Sigmoid colon (tissue), 7 donors: ENCODE measurements around the gene ARVCF. TPM values are rescaled to one million over a fixed set of nuclear protein-coding genes. Genes with fewer than 3 reads are reported as not detected.
A peak's percentile ranks its signal among the peaks of the same experiment; 100 is the strongest.

ENCODE experiments used
- DNase-seq: peaks from one replicate; pipeline ENCODE4 v3.0.0-alpha.2; 2019
- H3K27ac ChIP-seq, 4 donors: fragments of 200-600 bp; sonication (generic); one replicate each; pipeline ENCODE4 v1.5.1; 2016 to 2019; ENCODE audit warnings: mild to moderate bottlenecking in 1 of 4
- H3K27me3 ChIP-seq, 3 donors: fragments of 200-600 bp; sonication (generic); one replicate each; pipeline ENCODE4 v1.5.1; 2019; ENCODE audit warnings: mild to moderate bottlenecking in 1 of 3
- H3K36me3 ChIP-seq, 4 donors: fragments of 200-600 bp; sonication (generic); one replicate each; pipeline ENCODE4 v1.5.1; 2016 to 2019
- H3K4me1 ChIP-seq, 4 donors: fragments of 200-600 bp; sonication (generic); one replicate each; pipeline ENCODE4 v1.5.1; 2017 to 2019
- H3K4me3 ChIP-seq, 4 donors: fragments of 200-600 bp; sonication (generic); one replicate each; pipeline ENCODE4 v1.5.1; 2017 to 2019; ENCODE audit warnings: mild to moderate bottlenecking in 2 of 4, moderate library complexity in 1 of 4
- H3K9me3 ChIP-seq, 4 donors: fragments of 200-600 bp in 3 of 4; sonication (generic) in 3 of 4; one replicate each; pipeline versions ENCODE4 v1.5.1 to v1.6.1; 2013 to 2019
- CTCF ChIP-seq, 4 experiments: fragments of 450-650 bp in 3 of 4; fragments of 200-600 bp in 1 of 4; IDR thresholded peaks; one replicate each; pipeline ENCODE4 v1.5.1; 2016 to 2019; ENCODE audit warnings: antibody characterized with exemption in 4 of 4, mild to moderate bottlenecking in 3 of 4, moderate library complexity in 2 of 4
- EP300 ChIP-seq, 4 donors: sonication (generic); formaldehyde crosslinking; IDR thresholded peaks; one replicate each; pipeline ENCODE4 v1.6.1; 2017; ENCODE audit warnings: antibody characterized with exemption in 4 of 4
- POLR2A ChIP-seq, 2 donors: fragments of 450-650 bp; IDR thresholded peaks; one replicate each; pipeline ENCODE4 v1.6.1; 2016; ENCODE audit warnings: antibody characterized with exemption in 2 of 2, mild to moderate bottlenecking in 2 of 2, moderate library complexity in 2 of 2
- POLR2AphosphoS5 ChIP-seq, 4 donors: sonication (generic); formaldehyde crosslinking; IDR thresholded peaks; one replicate each; pipeline ENCODE4 v1.6.1; 2017; ENCODE audit warnings: antibody characterized with exemption in 4 of 4
- WGBS, 2 donors: extraction: QIAGEN DNeasy Blood & Tissue Kit; methylation state at CpG; one replicate each; pipeline ENCODE4 v1.1.7; 2013; 5-methylcytosine and 5-hydroxymethylcytosine counted together
- intact Hi-C: fragments of 100-400 bp; cut with DNase I; formaldehyde crosslinking; loops from one replicate; pipeline ENCODE4 v1.15.1; 2023
- polyA plus RNA-seq, 3 donors: library from polyadenylated mRNA; stranded (reverse); fragments of 200-250 nt; gene quantifications; one replicate each; pipeline ENCODE4 v1.2.3, GENCODE V29; 2013
- total RNA-seq, 4 donors: library from RNA; depleted of rRNA; stranded (reverse); fragments of >200 nt; gene quantifications; one replicate each; pipeline ENCODE4 v1.1.0, GENCODE V29; 2016
- donor health status: healthy with polysubstance abuse.
- donor health status: Bipolar disorder and iron deficiency.
- donor health status: healthy.

Gene ARVCF
- total and polyA plus RNA-seq, 7 donors, result 3.9 to 33.8 (median 14.6) TPM

- TF ChIP-seq POLR2A (IDR thresholded peaks at IDR 0.05), result no peak
- no peak for TF ChIP-seq POLR2AphosphoS5 (IDR thresholded peaks at IDR 0.05)
- no peak for TF ChIP-seq EP300 (IDR thresholded peaks at IDR 0.05)
- no peak for TF ChIP-seq CTCF (IDR thresholded peaks at IDR 0.05)
- peak overlapping the region in 3 of 4 donors; percentile 42 to 69 (median 54) for H3K27ac ChIP-seq
- H3K36me3 ChIP-seq, result no peaks in the 10 kb centered on the region
- peaks cover 0 to 31% (median 28%) of the 10 kb centered on the region in 4 donors for H3K4me1 ChIP-seq
- no peak for DNase-seq
- H3K27me3 ChIP-seq, result no peaks in the 10 kb centered on the region
- WGBS, 2 donors, result 83 to 95% methylated on average over 2 of the region's 2 CpGs
- intact Hi-C loops, result no loop called here
- H3K9me3 ChIP-seq, result peaks cover 0 to 3% (median 0%) of the 10 kb centered on the region in 4 donors
- no peak overlapping the region for H3K4me3 ChIP-seq
Observed at GRCh38 chr22:20002636-20003035, 14.0 kb downstream of the ARVCF start.

- peak overlapping the region in 3 of 4 donors; percentile 42 to 69 (median 54) for H3K27ac ChIP-seq
- DNase-seq, result no peak
Observed at GRCh38 chr22:20002128-20002527, 14.5 kb downstream of the ARVCF start.

GRCh38 chr22:20001082-20001638, 15.5 kb downstream of the ARVCF start:
- peaks cover 0 to 34% (median 28%) of the 10 kb centered on the region in 4 donors for H3K4me1 ChIP-seq
- no peaks in the 10 kb centered on the region for H3K36me3 ChIP-seq
- no peak for DNase-seq
- WGBS, 2 donors, result 67 to 87% methylated on average over 11 of the region's 11 CpGs
- TF ChIP-seq EP300 (IDR thresholded peaks at IDR 0.05), result no peak
- H3K27ac ChIP-seq, result peak overlapping the region in 1 of 4 donors; percentile 69
- H3K4me3 ChIP-seq, result no peak overlapping the region
- H3K9me3 ChIP-seq, result peaks cover 0 to 3% (median 0%) of the 10 kb centered on the region in 4 donors
- H3K27me3 ChIP-seq, result no peaks in the 10 kb centered on the region
- intact Hi-C loops, result no loop called here

More at GRCh38 chr22:20002128-20002527, 14.5 kb downstream of the ARVCF start:
- Histone ChIP-seq H3K4me1 (peaks cover 0 to 31% (median 28%) of the 10 kb centered on the region in 4 donors), H3K4me3 (no peak overlapping the region), H3K36me3 (no peaks in the 10 kb centered on the region), H3K9me3 (peaks cover 0 to 3% (median 0%) of the 10 kb centered on the region in 4 donors), H3K27me3 (no peaks in the 10 kb centered on the region)
- WGBS, 2 donors, result 80 to 87% methylated on average over 9 of the region's 9 CpGs
- intact Hi-C loops, result no loop called here
- TF ChIP-seq POLR2AphosphoS5 (IDR thresholded peaks at IDR 0.05) (no peak), CTCF (IDR thresholded peaks at IDR 0.05) (no peak), EP300 (IDR thresholded peaks at IDR 0.05) (no peak), POLR2A (IDR thresholded peaks at IDR 0.05) (no peak)

- TF ChIP-seq POLR2AphosphoS5 (IDR thresholded peaks at IDR 0.05) (no peak), EP300 (IDR thresholded peaks at IDR 0.05) (no peak), POLR2A (IDR thresholded peaks at IDR 0.05) (no peak), CTCF (IDR thresholded peaks at IDR 0.05) (no peak)
- Histone ChIP-seq H3K36me3 (no peaks in the 10 kb centered on the region), H3K27me3 (no peaks in the 10 kb centered on the region), H3K27ac (peak overlapping the region in 3 of 4 donors; percentile 3 to 69 (median 15)), H3K4me1 (peaks cover 0 to 41% (median 34%) of the 10 kb centered on the region in 4 donors), H3K9me3 (peaks cover 0 to 3% (median 0%) of the 10 kb centered on the region in 4 donors), H3K4me3 (no peak overlapping the region)
- DNase-seq, result no peak
- intact Hi-C loops, result no loop called here
- WGBS, 2 donors, result 88% methylated on average over 14 of the region's 14 CpGs
Observed at GRCh38 chr22:20000246-20001081, 16.2 kb downstream of the ARVCF start.
